Medulla oblongata (tissue), 1 donor: Measurements from ENCODE around the gene GAS6.

ENCODE experiments used
- DNase-seq: peaks from one replicate; pipeline ENCODE4 v3.0.0-alpha.2; 2015; ENCODE audit errors: extremely low spot score

GAS6 gene

GRCh38 chr13:113887700-113888201, 23.9 kb upstream of the GAS6 start:
- no peak for DNase-seq

- no peak for DNase-seq
These were observed 22.8 kb upstream of the GAS6 start for GRCh38 chr13:113886561-113887112.

GRCh38 chr13:113884821-113885220, 20.9 kb upstream of the GAS6 start:
- DNase-seq, result no peak

GRCh38 chr13:113883921-113884804, 20.3 kb upstream of the GAS6 start:
- no peak for DNase-seq

GRCh38 chr13:113883314-113883811, 19.5 kb upstream of the GAS6 start:
- DNase-seq, result no peak

GRCh38 chr13:113882716-113883115, 18.8 kb upstream of the GAS6 start:
- DNase-seq, result no peak

GRCh38 chr13:113882267-113882630, 18.4 kb upstream of the GAS6 start:
- no peak for DNase-seq

- DNase-seq, result no peak
These were observed 17.9 kb upstream of the GAS6 start for GRCh38 chr13:113881614-113882266.

- no peak for DNase-seq
These were observed 17.1 kb upstream of the GAS6 start for GRCh38 chr13:113880651-113881611.

- no peak for DNase-seq
These were observed 15.9 kb upstream of the GAS6 start for GRCh38 chr13:113879494-113880360.

GRCh38 chr13:113879017-113879416, 15.1 kb upstream of the GAS6 start:
- no peak for DNase-seq

GRCh38 chr13:113877149-113877990, 13.5 kb upstream of the GAS6 start:
- no peak for DNase-seq

- DNase-seq, result no peak
These were observed 12.7 kb upstream of the GAS6 start for GRCh38 chr13:113876346-113877148.

GRCh38 chr13:113875837-113876281, 12.0 kb upstream of the GAS6 start:
- no peak for DNase-seq

GRCh38 chr13:113875429-113875815, 11.5 kb upstream of the GAS6 start:
- DNase-seq, result no peak

GRCh38 chr13:113874579-113875428, 10.9 kb upstream of the GAS6 start:
- no peak for DNase-seq

GRCh38 chr13:113874177-113874576, 10.3 kb upstream of the GAS6 start:
- no peak for DNase-seq

GRCh38 chr13:113869263-113869662, 5.4 kb upstream of the GAS6 start:
- no peak for DNase-seq
